Ascending aorta (tissue), 2 donors: ENCODE measurements around the gene MIF. TPM values are rescaled to one million over a fixed set of nuclear protein-coding genes. Genes with fewer than 3 reads are reported as not detected.
"Not testable (repeated sequence)": the region's sequence is repeated elsewhere in the genome, so short reads cannot be mapped to it uniquely, and the experiment has no call there.

Source experiments
- DNase-seq, 2 donors: peaks; one replicate each; pipeline ENCODE4 v3.0.0-alpha.2; 2019; ENCODE audit warnings: low spot score in 2 of 2
- H3K27ac ChIP-seq, 2 donors: fragments of 200-600 bp; sonication (generic); one replicate each; pipeline ENCODE4 v1.5.1; 2016 to 2017; ENCODE audit warnings: mild to moderate bottlenecking in 1 of 2
- H3K27me3 ChIP-seq: fragments of 200-600 bp; sonication (generic); one replicate; pipeline ENCODE4 v1.5.1; 2017
- H3K36me3 ChIP-seq, 2 donors: fragments of 200-600 bp; sonication (generic); one replicate each; pipeline ENCODE4 v1.5.1; 2016
- H3K4me1 ChIP-seq, 2 donors: fragments of 200-600 bp; sonication (generic); one replicate each; pipeline ENCODE4 v1.5.1; 2016 to 2017; ENCODE audit warnings: mild to moderate bottlenecking in 1 of 2
- H3K4me3 ChIP-seq, 2 donors: fragments of 200-600 bp; sonication (generic); one replicate each; pipeline ENCODE4 v1.5.1; 2016 to 2017; ENCODE audit warnings: mild to moderate bottlenecking in 1 of 2
- H3K9me3 ChIP-seq, 2 donors: fragments of 200-600 bp; sonication (generic); one replicate each; pipeline ENCODE4 v1.5.1; 2016
- CTCF ChIP-seq, 3 experiments: fragments of 200-600 bp in 2 of 3; fragments of 450-650 bp in 1 of 3; sonication (generic) in 2 of 3; IDR thresholded peaks; one replicate each; pipeline ENCODE4 v1.5.1; 2016 to 2019; ENCODE audit warnings: antibody characterized with exemption in 3 of 3, mild to moderate bottlenecking in 1 of 3, moderate library complexity in 1 of 3
- intact Hi-C: fragments of 100-400 bp; cut with DNase I; formaldehyde crosslinking; loops from one replicate; pipeline ENCODE4 v1.15.1; 2023
- total RNA-seq: library from RNA; depleted of rRNA; stranded (reverse); fragments of >200 nt; gene quantifications from one replicate; pipeline ENCODE4 v1.1.0, GENCODE V29; 2016

Gene MIF
- total RNA-seq, 1 donor from 2014 or later: 527 TPM

DNA sequence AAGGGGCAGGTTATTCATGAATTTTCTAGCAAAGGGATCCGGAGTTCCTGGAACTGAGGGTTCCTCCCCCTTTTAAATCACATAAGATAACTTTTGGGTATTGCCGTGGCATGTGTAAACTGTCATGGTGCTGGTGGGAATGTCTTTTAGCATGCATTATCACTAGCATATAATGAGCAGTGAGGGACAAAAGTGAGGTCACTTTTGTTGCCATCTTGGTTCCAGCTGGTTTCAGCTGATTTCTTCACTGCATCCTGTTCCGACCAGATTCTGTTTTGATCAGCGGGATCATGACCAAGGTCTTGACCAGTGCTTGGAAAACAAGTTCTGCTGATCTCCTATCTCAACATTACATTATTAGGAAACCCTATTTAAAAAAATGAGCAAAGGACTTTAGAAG lies 7.4 kb downstream of the MIF start:
- H3K36me3 ChIP-seq: peaks cover 6 to 9% of the 10 kb centered on the region in 2 donors
- TF ChIP-seq CTCF (IDR thresholded peaks at IDR 0.05): no peak
- H3K4me3 ChIP-seq: no peak overlapping the region
- no peaks in the 10 kb centered on the region for H3K4me1 ChIP-seq
- H3K27me3 ChIP-seq: no peaks in the 10 kb centered on the region
- intact Hi-C loops: no loop called here
- no peak overlapping the region for H3K27ac ChIP-seq
- no peak for DNase-seq
- H3K9me3 ChIP-seq: no peaks in the 10 kb centered on the region

DNA sequence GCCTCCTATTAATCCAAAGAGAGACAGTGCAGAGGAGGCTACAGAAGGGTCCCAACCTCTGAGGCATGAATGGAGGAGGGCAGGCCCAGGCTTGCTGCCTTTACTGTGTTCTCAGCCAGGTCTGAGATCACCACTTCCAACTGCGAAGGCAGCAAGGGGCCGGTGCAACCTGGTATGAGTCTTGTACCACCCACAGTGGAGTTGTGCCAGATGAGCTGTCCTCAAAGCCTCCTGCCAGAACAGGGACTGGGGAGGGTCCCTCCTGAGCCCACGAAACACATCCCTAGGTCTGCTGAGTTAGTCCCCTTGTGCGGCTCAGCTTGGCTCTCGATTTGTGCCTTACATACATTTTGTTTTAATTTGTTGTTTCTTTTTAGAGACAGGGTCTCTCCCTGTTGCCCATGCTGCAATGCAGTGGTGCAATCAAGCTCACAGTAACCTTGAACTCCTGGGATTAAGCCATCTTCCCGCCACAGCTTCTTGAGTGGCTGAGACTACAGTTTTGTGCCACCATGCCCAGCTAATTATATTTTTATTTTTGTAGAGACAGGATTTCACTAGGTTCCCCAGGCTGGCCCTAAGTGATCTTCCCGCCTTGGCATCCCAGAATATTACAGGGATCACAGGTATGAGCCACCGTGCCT lies 9.3 kb downstream of the MIF start:
- no peak for DNase-seq
- Histone ChIP-seq H3K9me3 (no peaks in the 10 kb centered on the region), H3K4me3 (no peak overlapping the region), H3K4me1 (no peaks in the 10 kb centered on the region), H3K27ac (no peak overlapping the region), H3K27me3 (no peaks in the 10 kb centered on the region), H3K36me3 (no peaks in the 10 kb centered on the region)
- intact Hi-C loops: no loop called here
- no peak for TF ChIP-seq CTCF (IDR thresholded peaks at IDR 0.05)

GRCh38 chr22:23904573-23905254 lies 10.5 kb downstream of the MIF start:
- no peak for TF ChIP-seq CTCF (IDR thresholded peaks at IDR 0.05)
- H3K4me3 ChIP-seq: no peak overlapping the region
- no peaks in the 10 kb centered on the region for H3K9me3 ChIP-seq
- H3K36me3 ChIP-seq: no peaks in the 10 kb centered on the region
- no peak overlapping the region for H3K27ac ChIP-seq
- intact Hi-C loops: no loop called here
- DNase-seq: no peak
- H3K27me3 ChIP-seq: no peaks in the 10 kb centered on the region
- no peaks in the 10 kb centered on the region for H3K4me1 ChIP-seq

GRCh38 chr22:23906641-23907040 lies 12.5 kb downstream of the MIF start:
- H3K9me3 ChIP-seq: no peaks in the 10 kb centered on the region
- no peaks in the 10 kb centered on the region for H3K36me3 ChIP-seq
- no peak overlapping the region for H3K4me3 ChIP-seq
- DNase-seq: no peak
- intact Hi-C loops: no loop called here
- H3K4me1 ChIP-seq: no peaks in the 10 kb centered on the region
- H3K27ac ChIP-seq: no peak overlapping the region
- TF ChIP-seq CTCF (IDR thresholded peaks at IDR 0.05): no peak
- no peaks in the 10 kb centered on the region for H3K27me3 ChIP-seq

GRCh38 chr22:23907423-23907822 lies 13.2 kb downstream of the MIF start:
- H3K4me3 ChIP-seq, H3K9me3 ChIP-seq, H3K36me3 ChIP-seq, H3K27ac ChIP-seq, H3K4me1 ChIP-seq, H3K27me3 ChIP-seq, intact Hi-C loops, DNase-seq: not testable (repeated sequence)

DNA sequence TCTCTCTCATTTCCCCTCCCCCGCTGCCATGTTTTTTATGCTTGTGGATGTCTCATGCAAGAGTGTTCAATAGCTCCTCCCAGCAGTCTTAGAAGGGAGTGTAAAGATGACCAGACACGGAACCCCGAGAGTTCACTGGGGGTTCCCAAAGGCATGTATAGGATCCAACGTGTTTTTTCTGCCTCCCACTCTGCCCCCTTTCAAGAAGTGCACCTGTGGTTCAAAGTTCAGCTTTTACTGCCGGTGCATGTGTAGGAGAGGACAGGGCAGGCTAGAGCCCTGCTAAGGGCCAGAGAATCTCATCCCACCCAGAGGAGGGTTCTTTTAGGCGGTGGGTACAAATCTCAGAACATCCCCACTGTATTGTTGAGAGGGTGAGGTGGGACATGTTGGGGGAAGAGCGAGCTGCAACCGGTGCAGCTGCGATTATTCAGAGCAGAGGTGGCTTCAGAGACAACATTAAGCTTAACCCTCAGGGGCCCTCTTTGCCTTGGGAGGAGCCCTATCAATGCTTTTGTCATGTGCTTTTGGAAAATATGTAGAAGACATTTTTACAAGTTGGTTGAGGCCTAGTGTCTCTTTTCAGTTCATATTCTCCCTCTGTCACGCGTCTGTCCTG lies 14.5 kb downstream of the MIF start:
- intact Hi-C loops: no loop called here
- Histone ChIP-seq H3K4me1 (peaks cover 0 to 5% of the 10 kb centered on the region in 2 donors), H3K27me3 (no peaks in the 10 kb centered on the region), H3K27ac (no peak overlapping the region), H3K36me3 (no peaks in the 10 kb centered on the region), H3K4me3 (no peak overlapping the region), H3K9me3 (no peaks in the 10 kb centered on the region)
- no peak for TF ChIP-seq CTCF (IDR thresholded peaks at IDR 0.05)
- DNase-seq: no peak
